Kidney tubule cell (primary cell): ENCODE results near the gene TSSK2.

Source experiments
- DNase-seq: peaks from one replicate; pipeline ENCODE4 v3.0.0-alpha.2; 2018; ENCODE audit warnings: low spot score

The TSSK2 gene

DNA sequence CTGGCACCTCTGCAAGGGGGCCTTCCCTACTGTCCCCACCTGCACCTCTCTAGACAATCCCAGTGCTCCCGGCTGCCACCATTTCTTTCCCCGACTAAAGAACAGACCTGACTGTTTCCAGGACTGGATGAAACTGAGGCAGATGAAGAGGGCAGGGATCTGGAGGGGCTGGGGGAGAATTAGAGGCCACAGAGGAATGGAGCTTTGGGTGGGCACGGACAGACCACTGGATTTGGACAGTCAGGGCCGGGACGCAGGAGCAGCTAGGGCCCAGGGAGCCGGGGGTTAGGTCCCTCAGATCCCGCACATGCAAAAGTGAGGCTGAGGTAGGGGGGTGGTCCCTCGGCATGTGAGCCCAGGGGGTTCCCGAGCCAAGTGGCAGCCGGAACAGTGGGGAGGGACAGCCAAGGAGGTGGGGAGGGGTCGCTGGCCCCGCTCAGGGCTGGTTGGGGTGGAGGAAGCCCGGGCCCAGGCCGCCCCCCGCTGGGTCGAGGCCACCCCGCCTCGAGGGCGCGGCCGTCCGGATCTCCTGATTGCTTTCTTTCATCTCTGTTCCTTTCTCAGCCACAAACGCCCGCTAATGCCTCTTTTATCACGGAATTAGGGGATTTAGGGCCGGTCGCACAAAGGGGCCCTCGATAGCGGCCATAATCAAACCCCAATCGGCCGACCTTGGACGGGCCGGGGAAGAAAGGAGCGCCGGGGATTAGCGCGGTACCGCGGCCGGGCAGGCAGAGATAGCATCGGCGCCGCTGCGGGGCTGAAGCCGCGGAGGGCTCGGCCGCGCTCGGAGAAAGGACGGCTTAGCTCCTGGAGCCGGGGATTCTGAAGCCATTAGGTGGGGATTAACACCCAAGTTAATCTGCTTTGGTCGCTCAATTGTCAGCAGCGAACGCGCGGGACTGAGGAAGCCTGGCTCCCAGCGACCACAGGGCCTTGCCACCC lies 38.2 kb downstream of the TSSK2 start:
- no peak for DNase-seq

- DNase-seq, result no peak
Observed at GRCh38 chr22:19169947-19170318, 38.8 kb downstream of the TSSK2 start.

GRCh38 chr22:19172213-19173046 lies 41.3 kb downstream of the TSSK2 start:
- DNase-seq, result no peak

DNA sequence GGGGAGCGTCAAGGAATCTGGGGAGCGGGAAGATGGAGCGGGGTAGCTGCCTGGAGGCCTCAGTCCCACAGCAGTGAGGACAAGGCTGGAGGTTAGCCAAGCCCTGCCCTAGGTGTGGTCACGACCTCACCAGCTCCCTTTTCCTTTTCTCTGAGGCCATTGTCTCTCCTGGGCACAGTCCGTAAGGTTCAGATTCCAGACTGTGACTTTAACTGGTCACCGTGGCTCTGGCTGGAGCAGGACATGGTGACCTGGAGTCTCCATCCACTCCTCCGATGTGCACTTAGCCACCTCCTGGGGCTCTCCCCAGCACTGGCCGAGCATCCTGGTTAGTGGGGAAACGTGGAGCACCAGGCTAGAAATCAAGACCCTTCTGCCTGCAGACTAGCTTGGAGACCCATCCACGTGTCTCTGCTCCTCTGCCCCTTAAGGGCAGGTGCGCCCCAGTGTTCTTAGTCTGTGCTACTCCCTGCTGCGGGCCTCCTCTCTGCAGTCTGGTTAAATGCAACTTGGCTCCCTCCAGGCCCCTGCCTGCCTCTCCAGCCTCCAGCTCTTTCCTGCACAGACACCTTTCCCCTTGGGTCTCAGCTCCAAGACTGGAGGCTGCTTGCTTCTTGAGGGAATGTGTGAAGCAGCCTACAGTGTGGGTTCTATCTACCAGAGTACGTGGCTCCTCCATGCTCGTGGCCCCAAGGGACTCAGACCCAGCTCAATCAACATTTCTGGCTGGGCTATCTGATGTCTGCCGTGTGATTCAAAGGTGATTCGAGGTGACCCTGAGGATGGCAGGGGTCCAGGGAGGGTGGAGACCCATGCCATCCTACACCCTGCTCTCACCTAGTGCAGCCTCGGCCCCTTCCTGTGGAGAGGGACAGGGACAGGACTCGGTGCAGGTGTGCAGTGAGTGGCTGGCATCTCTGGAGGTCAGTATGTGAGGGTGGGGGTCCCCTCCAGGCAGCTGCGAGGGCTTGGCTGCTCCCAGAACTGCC lies 42.2 kb downstream of the TSSK2 start:
- DNase-seq, result peak; percentile 26

- DNase-seq, result peak; percentile 86
Observed at GRCh38 chr22:19174106-19175025, 43.3 kb downstream of the TSSK2 start.

GRCh38 chr22:19175026-19175601 lies 44.0 kb downstream of the TSSK2 start:
- no peak for DNase-seq

- DNase-seq, result no peak
Observed at GRCh38 chr22:19175602-19176174, 44.6 kb downstream of the TSSK2 start.

GRCh38 chr22:19176175-19176643 lies 45.1 kb downstream of the TSSK2 start:
- no peak for DNase-seq

DNA sequence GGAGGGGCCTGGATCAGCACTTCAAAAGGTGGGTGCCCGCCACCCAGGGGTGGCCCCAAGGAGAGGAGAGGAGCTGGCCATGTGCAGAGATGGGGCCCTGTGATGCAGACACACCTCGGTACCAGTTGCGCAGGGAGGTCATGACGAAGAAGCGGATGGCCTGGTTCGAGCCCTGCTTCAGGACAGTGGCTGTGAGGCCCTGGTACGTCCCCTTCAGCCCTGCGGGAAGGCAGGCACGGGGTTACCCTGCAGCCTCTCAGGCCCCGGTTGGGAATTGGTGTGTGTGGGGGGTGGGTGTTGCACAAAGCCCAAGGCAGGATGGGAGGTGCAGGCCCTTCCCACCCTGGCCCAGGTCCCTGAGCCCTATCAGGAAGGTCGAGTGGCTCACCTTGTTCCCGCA lies 45.6 kb downstream of the TSSK2 start:
- DNase-seq, result no peak

DNA sequence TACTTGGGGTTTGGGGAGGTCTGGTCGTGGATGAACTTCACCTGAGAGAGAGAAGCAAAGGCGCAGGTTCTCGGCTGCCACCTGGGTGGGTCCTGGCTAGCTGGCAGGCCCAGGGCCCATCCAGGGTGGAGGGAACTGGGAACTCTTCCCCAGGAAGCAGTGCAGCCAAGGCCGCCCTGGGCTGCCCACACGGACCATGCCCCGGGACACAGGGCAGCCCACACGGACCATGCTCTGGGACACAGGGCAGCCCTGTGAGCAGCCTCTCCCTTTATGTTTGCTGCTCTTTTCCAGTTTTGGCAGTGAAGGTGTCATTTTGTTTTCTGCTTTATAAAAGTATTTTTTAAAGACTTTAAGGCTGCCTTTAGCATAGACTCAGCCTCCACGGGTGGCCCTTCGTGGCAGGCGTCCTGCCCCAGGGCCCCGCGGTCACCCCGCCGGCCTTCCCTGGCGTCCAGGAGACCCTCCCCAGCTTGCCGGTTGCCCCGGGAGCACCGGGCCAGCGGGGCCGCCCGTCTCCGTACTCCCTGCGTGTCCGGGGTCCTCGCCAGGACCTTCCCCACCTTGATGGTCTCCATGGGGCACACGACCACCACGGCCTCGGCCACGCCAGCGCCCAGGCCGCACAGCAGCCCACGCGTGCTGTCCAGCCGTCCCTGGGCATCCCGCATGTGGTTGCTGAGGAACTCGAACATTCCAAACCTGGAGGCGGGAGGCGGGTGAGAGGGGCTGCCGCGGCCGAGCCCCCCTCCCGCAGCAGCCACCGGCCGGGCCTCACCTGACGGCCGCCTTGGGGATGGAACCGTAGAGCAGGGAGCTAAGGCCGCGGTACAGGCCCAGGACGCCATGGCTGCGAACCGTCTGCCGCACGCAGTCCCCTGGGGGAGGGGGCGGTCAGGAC lies 46.3 kb downstream of the TSSK2 start:
- no peak for DNase-seq

DNA sequence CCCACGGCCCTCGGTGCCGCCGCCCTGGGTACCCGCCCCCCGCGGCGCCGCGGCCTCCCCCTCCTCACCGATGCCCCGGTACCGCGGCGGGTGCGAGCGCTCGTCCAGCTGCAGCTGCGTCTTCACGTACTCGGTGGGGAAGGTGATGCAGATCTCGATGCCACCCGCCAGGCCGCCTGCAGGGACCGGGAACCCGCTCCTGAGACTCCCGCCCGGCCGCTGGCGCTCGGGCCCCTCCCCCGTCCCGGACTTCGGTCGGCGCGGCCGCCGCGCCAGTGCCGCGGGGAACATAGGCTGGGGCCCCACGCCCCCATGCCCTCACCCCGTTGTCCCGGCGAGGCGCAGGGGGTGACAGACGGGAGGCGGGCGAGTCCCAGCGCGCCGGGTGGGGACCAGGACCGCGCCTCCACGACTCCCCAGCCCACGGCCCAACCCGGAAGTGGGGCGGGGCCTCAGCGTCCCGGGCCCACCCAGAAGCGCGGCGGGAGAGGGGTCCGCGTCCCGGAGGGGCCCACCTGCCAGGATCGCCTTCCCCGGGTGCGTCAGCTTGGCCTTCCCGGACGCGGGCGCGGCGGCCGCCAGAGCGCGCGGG lies 47.1 kb downstream of the TSSK2 start:
- DNase-seq, result no peak

- peak; percentile 91 for DNase-seq
Observed at GRCh38 chr22:19178657-19179496, 47.8 kb downstream of the TSSK2 start, which contains the start of gene SLC25A1. SLC25A1 (minus strand) TSS chr22:19178736; CDS start chr22:19178673, 63 bp downstream.

- peak; percentile 85 for DNase-seq
Observed at GRCh38 chr22:19179497-19180048, 48.5 kb downstream of the TSSK2 start.

GRCh38 chr22:19180234-19180633 lies 49.1 kb downstream of the TSSK2 start:
- DNase-seq, result no peak

DNA sequence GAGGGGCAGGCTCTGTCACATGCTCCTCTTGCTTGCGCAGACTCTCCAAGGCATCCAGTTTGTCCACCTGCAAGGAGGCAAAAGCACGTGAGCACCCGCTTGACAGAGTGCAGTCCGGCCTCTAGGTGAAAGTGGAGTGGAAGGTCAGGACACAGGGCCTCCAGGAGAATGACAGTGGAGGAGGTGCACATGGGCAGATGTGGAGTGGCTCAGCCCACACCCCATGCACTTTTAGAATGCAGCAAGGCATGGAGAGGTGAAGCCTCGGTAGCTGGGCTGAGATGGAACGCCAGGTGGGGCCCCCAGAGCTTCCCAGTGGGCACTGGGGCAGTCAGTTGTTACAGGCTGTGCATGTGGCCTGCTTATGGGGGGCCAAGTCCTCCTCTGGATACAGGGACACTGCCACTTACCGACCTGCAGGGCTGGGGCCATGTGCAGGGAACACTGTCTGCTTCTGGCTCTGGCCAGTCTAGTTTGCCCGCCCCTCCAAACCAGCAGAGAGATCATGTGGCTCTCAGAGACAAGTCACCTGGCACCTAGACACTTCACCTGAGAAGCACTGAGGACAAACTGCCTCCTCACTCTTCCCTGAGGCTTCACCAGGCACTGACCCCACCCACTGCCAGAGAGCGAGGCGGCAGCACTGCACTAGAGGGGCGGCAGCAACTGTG lies 49.8 kb downstream of the TSSK2 start:
- DNase-seq, result no peak

DNA sequence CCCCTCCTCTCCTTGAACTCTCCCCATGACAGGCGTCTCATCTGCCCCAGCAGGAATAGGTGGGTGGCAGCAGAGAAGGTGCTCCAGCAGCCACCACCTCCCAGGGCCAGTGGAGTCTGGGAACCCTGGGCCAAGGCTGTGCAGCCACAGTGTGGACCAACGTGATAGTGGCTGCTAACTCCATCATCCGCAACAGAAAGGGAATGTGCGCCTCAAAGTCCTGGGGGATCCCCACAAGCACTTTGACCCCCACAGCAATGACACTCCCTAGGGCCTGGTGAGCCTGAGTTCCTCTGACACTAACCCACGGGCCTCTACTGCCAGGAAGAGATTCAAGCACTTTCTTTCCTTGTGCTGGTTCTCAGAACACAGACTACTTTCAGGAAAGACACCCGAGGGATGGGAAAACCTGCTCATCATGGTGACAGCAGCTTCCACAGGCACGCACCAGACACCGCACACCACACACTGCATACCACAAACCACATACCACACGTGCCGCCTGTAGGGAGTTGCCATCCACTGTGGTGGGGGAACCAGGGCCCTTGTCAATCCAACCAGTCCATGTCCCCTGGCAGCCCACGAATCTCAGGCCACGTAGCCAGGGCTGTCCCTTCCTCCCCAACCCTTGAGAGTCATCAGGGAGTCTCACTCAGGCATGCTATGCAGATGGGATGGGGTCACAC lies 50.8 kb downstream of the TSSK2 start:
- no peak for DNase-seq
